Endothelial cell of umbilical vein (primary cell): ENCODE measurements around the gene NCS1. TPM values are rescaled to one million over a fixed set of nuclear protein-coding genes. Genes with fewer than 3 reads are reported as not detected.

Experiments
- BruUV-seq: library from RNA; stranded (reverse); fragments of 400-500 nt; replicated peaks from 2 replicates; lab custom pipeline; 2021; lab: Mats Ljungman, UMichigan
- CTCF ChIA-PET: fragments of 300-600, 350-600 bp; sonication (Branson Sonifier 250); formaldehyde crosslinking; loops from one replicate; lab custom pipeline; 2021; ENCODE audit warnings: antibody characterized with exemption, inconsistent platforms; lab: Charles Lee
- POLR2A ChIA-PET: fragments of 300-600, 350-600 bp; sonication (Branson Sonifier 250); formaldehyde crosslinking; loops from one replicate; lab custom pipeline; 2021; ENCODE audit warnings: antibody characterized with exemption, inconsistent platforms; lab: Charles Lee
- DNase-seq: peaks from one replicate; pipeline ENCODE4 v3.0.0-alpha.2; 2011; ENCODE audit warnings: low read depth, low spot score
- FAIRE-seq: peaks from 2 replicates; lab custom pipeline; 2011; peaks lifted over from hg19 to GRCh38; lab: Jason Lieb, UNC
- H2AFZ ChIP-seq: 2 replicates; pipeline ENCODE4 v1.6.0; 2012; ENCODE audit warnings: low read depth, low read length, control low read depth, inconsistent platforms
- H3K27ac ChIP-seq: 2 replicates; pipeline ENCODE4 v1.5.1; 2011; ENCODE audit warnings: low read depth, mild to moderate bottlenecking, control low read depth, low read length, moderate library complexity; ENCODE audit not compliant: insufficient read depth
- H3K27me3 ChIP-seq, 2 experiments: 2 replicates each; pipeline versions ENCODE4 v1.6.0 to v1.6.1; 2011; ENCODE audit warnings: low read length in 2 of 2, mixed read lengths in 1 of 2; ENCODE audit not compliant: control insufficient read depth in 2 of 2, insufficient read depth in 2 of 2
- H3K36me3 ChIP-seq, 2 experiments: 2 replicates in 1 of 2; 3 replicates in 1 of 2; pipeline ENCODE4 v1.5.1; 2011; ENCODE audit warnings: low read length in 2 of 2, mild to moderate bottlenecking in 1 of 2, moderate library complexity in 1 of 2; ENCODE audit not compliant: control insufficient read depth in 2 of 2, insufficient read depth in 2 of 2; ENCODE audit errors: extremely low read depth in 1 of 2
- H3K4me1 ChIP-seq: 3 replicates; pipeline ENCODE4 v1.5.1; 2011; ENCODE audit warnings: mild to moderate bottlenecking, low read length; ENCODE audit not compliant: control insufficient read depth, insufficient read depth; ENCODE audit errors: extremely low read depth
- H3K4me2 ChIP-seq: 2 replicates; pipeline ENCODE4 v1.6.1; 2011; ENCODE audit warnings: low read length, control low read depth, mixed read lengths; ENCODE audit not compliant: insufficient read depth
- H3K4me3 ChIP-seq, 3 experiments: fragments of 200-600 bp in 1 of 3; sonication (generic), shearing (Covaris generic) in 1 of 3; replicated peaks in 1 of 3; 2 replicates each; pipeline ENCODE4 v1.5.1; 2011 to 2016; ENCODE audit warnings: control low read depth in 3 of 3, low read length in 3 of 3, mild to moderate bottlenecking in 2 of 3, inconsistent platforms in 1 of 3, low read depth in 1 of 3, moderate library complexity in 1 of 3; ENCODE audit not compliant: insufficient read depth in 1 of 3
- H3K79me2 ChIP-seq: 2 replicates; pipeline ENCODE4 v1.6.0; 2012; ENCODE audit warnings: low read length, inconsistent platforms; ENCODE audit not compliant: control insufficient read depth, insufficient read depth
- H3K9ac ChIP-seq: replicated peaks from 2 replicates; pipeline ENCODE3; 2011; ENCODE audit warnings: low read length, control low read depth; ENCODE audit not compliant: insufficient read depth; ENCODE audit errors: extremely low read depth
- H3K9me1 ChIP-seq: replicated peaks from 3 replicates; pipeline ENCODE4 v1.6.0; 2011; ENCODE audit warnings: mild to moderate bottlenecking, low read length; ENCODE audit not compliant: control insufficient read depth, insufficient read depth; ENCODE audit errors: extremely low read depth
- H3K9me3 ChIP-seq: replicated peaks from 2 replicates; pipeline ENCODE4 v1.5.1; 2012; ENCODE audit warnings: low read length, inconsistent platforms; ENCODE audit not compliant: control insufficient read depth, insufficient read depth
- H4K20me1 ChIP-seq: replicated peaks from 2 replicates; pipeline ENCODE3; 2011; ENCODE audit warnings: mild to moderate bottlenecking, low read length; ENCODE audit not compliant: control insufficient read depth, insufficient read depth; ENCODE audit errors: extremely low read depth
- CTCF ChIP-seq, 2 donors: IDR thresholded peaks; 1 replicate in 1 of 2; 2 replicates in 1 of 2; pipeline ENCODE4 v1.5.1; 2011; ENCODE audit warnings: low read length in 2 of 2, mild to moderate bottlenecking in 2 of 2, moderate library complexity in 2 of 2, control low read depth in 1 of 2, inconsistent platforms in 1 of 2, low read depth in 1 of 2; ENCODE audit not compliant: insufficient read depth in 1 of 2; ENCODE audit errors: extremely low read depth in 1 of 2
- EZH2 ChIP-seq: IDR thresholded peaks from 2 replicates; pipeline ENCODE4 v1.6.1; 2012; ENCODE audit warnings: borderline replicate concordance, low read depth, mild to moderate bottlenecking, moderate library complexity, low read length, inconsistent platforms; ENCODE audit not compliant: severe bottlenecking
- FOS ChIP-seq: IDR thresholded peaks from 2 replicates; pipeline ENCODE4 v1.6.1; 2011; ENCODE audit warnings: mild to moderate bottlenecking, low read length, moderate library complexity, borderline replicate concordance; ENCODE audit not compliant: insufficient read depth
- GATA2 ChIP-seq: IDR thresholded peaks from 2 replicates; pipeline ENCODE4 v1.7.0; 2011; ENCODE audit warnings: low read depth, mild to moderate bottlenecking, moderate library complexity, mixed read lengths, low read length; ENCODE audit not compliant: insufficient read length, insufficient read depth
- JUN ChIP-seq: IDR thresholded peaks from 2 replicates; pipeline ENCODE4 v1.6.1; 2011; ENCODE audit warnings: borderline replicate concordance, low read depth; ENCODE audit not compliant: insufficient read length, insufficient read depth
- MAX ChIP-seq: IDR thresholded peaks from 2 replicates; pipeline ENCODE4 v1.6.1; 2011; ENCODE audit not compliant: insufficient read depth, insufficient read length
- MYC ChIP-seq: IDR thresholded peaks from one replicate; pipeline ENCODE4 v1.6.1; 2011; ENCODE audit warnings: mild to moderate bottlenecking, low read depth, low read length
- POLR2A ChIP-seq: IDR thresholded peaks from 2 replicates; pipeline ENCODE4 v1.6.1; 2012; ENCODE audit warnings: low read depth, mild to moderate bottlenecking, control low read depth, low read length
- POLR2AphosphoS5 ChIP-seq: IDR thresholded peaks from 2 replicates; pipeline ENCODE4 v1.6.1; 2012; ENCODE audit warnings: low read depth, mild to moderate bottlenecking, control low read depth, low read length, moderate library complexity; ENCODE audit not compliant: insufficient read depth
- dilution Hi-C: fragments of 300-500 bp; cut with MboI; formaldehyde crosslinking; loops from one replicate; pipeline ENCODE4 v1.15.0; 2019; ENCODE audit warnings: low sequenced_read_pairs; ENCODE audit not compliant: extremely low pct_ligation_motif_present
- intact Hi-C: fragments of 100-400 bp; cut with micrococcal nuclease; formaldehyde crosslinking; loops from one replicate; pipeline ENCODE4 v1.10.0; 2022
- polyA plus RNA-seq, 4 experiments: library from polyadenylated mRNA; depleted of rRNA in 3 of 4; stranded (reverse) in 3 of 4; unstranded in 1 of 4; fragments of >200 nt; gene quantifications; 2 replicates each; pipeline versions ENCODE4 v1.2.1 to v1.2.3, GENCODE V29; 2011 to 2012; ENCODE audit warnings: missing spikeins in 1 of 4
- total RNA-seq: library from RNA; stranded (reverse); gene quantifications from 2 replicates; pipeline ENCODE4 v1.2.3, GENCODE V29; 2021

Gene NCS1
- total and polyA plus RNA-seq, 2 donors (not counting 3 experiments of a cell fraction or from before 2014, with no cell fraction given): 53.6 to 77.4 TPM

- H3K9me3 ChIP-seq: no peaks in the 10 kb centered on the region
- dilution Hi-C loops (no loop called here), intact Hi-C loops (no loop called here)
- H3K4me2 ChIP-seq: no peak overlapping the region
- no TSS peak for BruUV-seq
- H3K9ac ChIP-seq: no peak overlapping the region
- H3K4me3 ChIP-seq: no peak overlapping the region
- no peak overlapping the region for H3K27ac ChIP-seq
- FAIRE-seq: no peak
- no peaks in the 10 kb centered on the region for H3K9me1 ChIP-seq
- H2AFZ ChIP-seq: no peak overlapping the region
- H3K27me3 ChIP-seq: peaks cover 4 to 9% of the 10 kb centered on the region in 2 experiments
- no peaks in the 10 kb centered on the region for H3K79me2 ChIP-seq
- TF ChIP-seq POLR2A (no peak), FOS (no peak), CTCF (IDR thresholded peaks at IDR 0.05; ENCODE audit: extremely low read depth in 1 of 2, insufficient read depth in 1 of 2, low read depth in 1 of 2, low read length in 2 of 2) (no peak), EZH2 (no peak), MYC (no peak), JUN (no peak), POLR2AphosphoS5 (no peak), MAX (no peak), GATA2 (no peak)
- H3K4me1 ChIP-seq: no peaks in the 10 kb centered on the region
- no peaks in the 10 kb centered on the region for H4K20me1 ChIP-seq
- DNase-seq: no peak
- ChIA-PET POLR2A (interaction anchor here (0.6 kb wide), 1 partner anchor 9 kb away, joined by 6 read pairs; no protein-coding TSS in a partner anchor), CTCF (interaction anchor here (0.9 to 2.2 kb wide), 3 partner anchors 12 to 26 kb away, joined by 3 to 6 read pairs (median 3); no protein-coding TSS in a partner anchor)
- no peaks in the 10 kb centered on the region for H3K36me3 ChIP-seq
Observed at GRCh38 chr9:130144703-130145102, 27.5 kb upstream of the NCS1 start.
